ENCODE data around the gene SULF2. TPM values are rescaled to one million over a fixed set of nuclear protein-coding genes. Genes with fewer than 3 reads are reported as not detected.

Gene SULF2
- total and polyA plus RNA-seq, 4 donors = 78.8 to 350 (median 212) TPM

- DNase-seq (ENCODE audit: low read depth in 4 of 6, low spot score in 6 of 6) = no peak
- H3K4me3 ChIP-seq (ENCODE audit: low read depth, low read length) = no peak overlapping the region
Measured at GRCh38 chr20:47818016-47818415, 32.7 kb upstream of the SULF2 start.

DNA sequence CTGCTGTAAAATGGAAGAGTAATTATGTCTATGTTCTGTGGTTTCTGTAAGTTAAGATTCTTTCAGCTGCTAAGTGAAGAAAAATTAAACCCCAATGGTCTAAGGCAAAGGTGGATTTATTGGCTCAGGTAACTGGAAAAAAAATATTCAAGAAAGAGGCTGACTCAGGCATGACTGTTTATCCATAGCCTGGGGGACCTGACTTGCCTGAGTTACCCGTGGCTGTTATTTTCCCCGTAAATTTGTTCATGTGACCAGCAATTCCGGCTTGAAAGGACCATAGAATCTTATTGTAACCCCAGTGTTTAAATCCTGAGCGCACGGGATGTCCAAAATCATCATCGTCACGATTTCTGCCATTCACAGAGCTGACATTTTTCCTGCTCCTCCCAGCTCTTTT lies 32.3 kb upstream of the SULF2 start:
- H3K9me3 ChIP-seq (ENCODE audit: control insufficient read depth, insufficient read depth, low read length) = no peaks in the 10 kb centered on the region
- no peaks in the 10 kb centered on the region for H3K36me3 ChIP-seq (ENCODE audit: control insufficient read depth, insufficient read depth, low read length)
- no peak overlapping the region for H3K27ac ChIP-seq (ENCODE audit: low read depth, low read length)
- DNase-seq (ENCODE audit: low read depth in 4 of 6, low spot score in 6 of 6) = no peak
- H3K4me1 ChIP-seq (ENCODE audit: control insufficient read depth, insufficient read depth, low read length) = peaks cover 8% of the 10 kb centered on the region
- H3K27me3 ChIP-seq (ENCODE audit: control insufficient read depth, insufficient read depth, low read length) = peaks cover 3% of the 10 kb centered on the region
- no peak overlapping the region for H3K4me3 ChIP-seq (ENCODE audit: low read depth, low read length)
- 81% methylated on average over 7 of the region's 7 CpGs for WGBS (ENCODE audit: insufficient coverage)

More at GRCh38 chr20:47818016-47818415, 32.7 kb upstream of the SULF2 start:
- peaks cover 3% of the 10 kb centered on the region for H3K27me3 ChIP-seq (ENCODE audit: control insufficient read depth, insufficient read depth, low read length)
- 63% methylated on average over 3 of the region's 3 CpGs for WGBS (ENCODE audit: insufficient coverage)
- H3K4me1 ChIP-seq (ENCODE audit: control insufficient read depth, insufficient read depth, low read length) = peaks cover 8% of the 10 kb centered on the region
- H3K9me3 ChIP-seq (ENCODE audit: control insufficient read depth, insufficient read depth, low read length) = no peaks in the 10 kb centered on the region
- H3K27ac ChIP-seq (ENCODE audit: low read depth, low read length) = no peak overlapping the region
- H3K36me3 ChIP-seq (ENCODE audit: control insufficient read depth, insufficient read depth, low read length) = no peaks in the 10 kb centered on the region

GRCh38 chr20:47816487-47817451 lies 31.5 kb upstream of the SULF2 start:
- H3K9me3 ChIP-seq (ENCODE audit: control insufficient read depth, insufficient read depth, low read length) = no peaks in the 10 kb centered on the region
- H3K4me1 ChIP-seq (ENCODE audit: control insufficient read depth, insufficient read depth, low read length) = peaks cover 8% of the 10 kb centered on the region
- WGBS (ENCODE audit: insufficient coverage) = 67% methylated on average over 5 of the region's 5 CpGs
- H3K27ac ChIP-seq (ENCODE audit: low read depth, low read length) = no peak overlapping the region
- peak in 1 of 6 donors; percentile 16 for DNase-seq (ENCODE audit: low read depth in 4 of 6, low spot score in 6 of 6)
- H3K36me3 ChIP-seq (ENCODE audit: control insufficient read depth, insufficient read depth, low read length) = no peaks in the 10 kb centered on the region
- peaks cover 3% of the 10 kb centered on the region for H3K27me3 ChIP-seq (ENCODE audit: control insufficient read depth, insufficient read depth, low read length)
- H3K4me3 ChIP-seq (ENCODE audit: low read depth, low read length) = no peak overlapping the region

- Histone ChIP-seq H3K27me3 (ENCODE audit: control insufficient read depth, insufficient read depth, low read length) (peaks cover 4% of the 10 kb centered on the region), H3K4me3 (ENCODE audit: low read depth, low read length) (no peak overlapping the region), H3K27ac (ENCODE audit: low read depth, low read length) (no peak overlapping the region), H3K4me1 (ENCODE audit: control insufficient read depth, insufficient read depth, low read length) (peaks cover 11% of the 10 kb centered on the region), H3K9me3 (ENCODE audit: control insufficient read depth, insufficient read depth, low read length) (no peaks in the 10 kb centered on the region), H3K36me3 (ENCODE audit: control insufficient read depth, insufficient read depth, low read length) (no peaks in the 10 kb centered on the region)
- WGBS (ENCODE audit: insufficient coverage) = 89% methylated on average over 2 of the region's 5 CpGs
- DNase-seq (ENCODE audit: low read depth in 4 of 6, low spot score in 6 of 6) = no peak
Measured at GRCh38 chr20:47815866-47816265, 30.6 kb upstream of the SULF2 start.

- WGBS (ENCODE audit: insufficient coverage) = no CpG with 5 or more reads among the region's 3 CpGs
Measured at GRCh38 chr20:47815416-47815806, 30.1 kb upstream of the SULF2 start.

GRCh38 chr20:47814632-47815415 lies 29.5 kb upstream of the SULF2 start:
- H3K36me3 ChIP-seq (ENCODE audit: control insufficient read depth, insufficient read depth, low read length) = no peaks in the 10 kb centered on the region
- H3K9me3 ChIP-seq (ENCODE audit: control insufficient read depth, insufficient read depth, low read length) = no peaks in the 10 kb centered on the region
- H3K27ac ChIP-seq (ENCODE audit: low read depth, low read length) = no peak overlapping the region
- no peak for DNase-seq (ENCODE audit: low read depth in 4 of 6, low spot score in 6 of 6)
- H3K4me1 ChIP-seq (ENCODE audit: control insufficient read depth, insufficient read depth, low read length) = peaks cover 21% of the 10 kb centered on the region
- 79% methylated on average over 4 of the region's 4 CpGs for WGBS (ENCODE audit: insufficient coverage)
- H3K4me3 ChIP-seq (ENCODE audit: low read depth, low read length) = no peak overlapping the region
- H3K27me3 ChIP-seq (ENCODE audit: control insufficient read depth, insufficient read depth, low read length) = peaks cover 4% of the 10 kb centered on the region

More at GRCh38 chr20:47815416-47815806, 30.1 kb upstream of the SULF2 start:
- H3K9me3 ChIP-seq (ENCODE audit: control insufficient read depth, insufficient read depth, low read length) = no peaks in the 10 kb centered on the region
- no peak overlapping the region for H3K27ac ChIP-seq (ENCODE audit: low read depth, low read length)
- DNase-seq (ENCODE audit: low read depth in 4 of 6, low spot score in 6 of 6) = no peak
- no peaks in the 10 kb centered on the region for H3K36me3 ChIP-seq (ENCODE audit: control insufficient read depth, insufficient read depth, low read length)
- H3K4me3 ChIP-seq (ENCODE audit: low read depth, low read length) = no peak overlapping the region
- H3K4me1 ChIP-seq (ENCODE audit: control insufficient read depth, insufficient read depth, low read length) = peaks cover 15% of the 10 kb centered on the region
- H3K27me3 ChIP-seq (ENCODE audit: control insufficient read depth, insufficient read depth, low read length) = peaks cover 4% of the 10 kb centered on the region

GRCh38 chr20:47810721-47811347 lies 25.6 kb upstream of the SULF2 start:
- peaks cover 17% of the 10 kb centered on the region for H3K27me3 ChIP-seq (ENCODE audit: control insufficient read depth, insufficient read depth, low read length)
- WGBS (ENCODE audit: insufficient coverage) = 44% methylated on average over 17 of the region's 18 CpGs
- H3K9me3 ChIP-seq (ENCODE audit: control insufficient read depth, insufficient read depth, low read length) = no peaks in the 10 kb centered on the region
- peak in 2 of 6 donors; percentile 46 to 58 for DNase-seq (ENCODE audit: low read depth in 4 of 6, low spot score in 6 of 6)
- H3K4me1 ChIP-seq (ENCODE audit: control insufficient read depth, insufficient read depth, low read length) = peaks cover 19% of the 10 kb centered on the region
- H3K27ac ChIP-seq (ENCODE audit: low read depth, low read length) = no peak overlapping the region
- H3K4me3 ChIP-seq (ENCODE audit: low read depth, low read length) = no peak overlapping the region
- no peaks in the 10 kb centered on the region for H3K36me3 ChIP-seq (ENCODE audit: control insufficient read depth, insufficient read depth, low read length)

GRCh38 chr20:47810116-47810677 lies 24.9 kb upstream of the SULF2 start:
- Histone ChIP-seq H3K36me3 (ENCODE audit: control insufficient read depth, insufficient read depth, low read length) (no peaks in the 10 kb centered on the region), H3K4me3 (ENCODE audit: low read depth, low read length) (no peak overlapping the region), H3K27me3 (ENCODE audit: control insufficient read depth, insufficient read depth, low read length) (peaks cover 17% of the 10 kb centered on the region), H3K9me3 (ENCODE audit: control insufficient read depth, insufficient read depth, low read length) (no peaks in the 10 kb centered on the region), H3K4me1 (ENCODE audit: control insufficient read depth, insufficient read depth, low read length) (peaks cover 19% of the 10 kb centered on the region), H3K27ac (ENCODE audit: low read depth, low read length) (no peak overlapping the region)
- peak in 2 of 6 donors; percentile 74 to 79 for DNase-seq (ENCODE audit: low read depth in 4 of 6, low spot score in 6 of 6)
- WGBS (ENCODE audit: insufficient coverage) = 38% methylated on average over 3 of the region's 6 CpGs

Measured in spinal cord (tissue), 10 donors.